Psoas muscle (tissue), 8 donors: Measurements from ENCODE around the gene DHRS3. TPM values are rescaled to one million over a fixed set of nuclear protein-coding genes. Genes with fewer than 3 reads are reported as not detected.
A peak's percentile ranks its signal among the peaks of the same experiment; 100 is the strongest.

Experiments used
- ATAC-seq, 4 donors: fragments of 200-7000 bp; cut with Tn5 transposase; one replicate each; pipeline ENCODE4 v1.9.1; 2020; ENCODE audit warnings: moderate library complexity in 3 of 4, mild to moderate bottlenecking in 2 of 4
- DNase-seq, 2 donors: peaks; one replicate each; pipeline ENCODE4 v3.0.0-alpha.2; 2020
- H3K27ac ChIP-seq: fragments of 200-600 bp; one replicate; pipeline ENCODE4 v1.8.0; 2022
- H3K27me3 ChIP-seq, 3 donors: fragments of 200-600 bp in 1 of 3; one replicate each; pipeline versions ENCODE4 v1.6.1 to v1.8.0; 2013 to 2022; ENCODE audit warnings: low read length in 2 of 3, mild to moderate bottlenecking in 2 of 3, moderate library complexity in 1 of 3; ENCODE audit not compliant: insufficient read depth in 3 of 3
- H3K36me3 ChIP-seq, 2 donors: fragments of 200-600 bp in 1 of 2; one replicate each; pipeline versions ENCODE4 v1.6.1 to v1.8.0; 2013 to 2022; ENCODE audit warnings: low read depth in 1 of 2, mild to moderate bottlenecking in 1 of 2, moderate library complexity in 1 of 2; ENCODE audit not compliant: insufficient read depth in 1 of 2
- H3K4me1 ChIP-seq: fragments of 200-600 bp; one replicate; pipeline ENCODE4 v1.8.0; 2022
- H3K4me3 ChIP-seq: fragments of 200-600 bp; one replicate; pipeline ENCODE4 v1.8.0; 2022; ENCODE audit warnings: mild to moderate bottlenecking
- H3K9me3 ChIP-seq: fragments of 200-600 bp; one replicate; pipeline ENCODE4 v1.8.0; 2022
- CTCF ChIP-seq: fragments of 200-600 bp; IDR thresholded peaks from one replicate; pipeline ENCODE4 v1.8.0; 2022; ENCODE audit warnings: antibody characterized with exemption
- WGBS, 3 donors: extraction: QIAGEN DNeasy Blood & Tissue Kit; methylation state at CpG; one replicate each; pipeline versions ENCODE4 v1.1.6 to v1.1.7; 2013; 5-methylcytosine and 5-hydroxymethylcytosine counted together
- intact Hi-C, 2 donors: fragments of 100-400 bp; cut with DNase I; formaldehyde crosslinking; loops; one replicate each; pipeline versions ENCODE4 v1.11.0 to v1.14.2; 2022
- polyA plus RNA-seq, 3 donors: library from polyadenylated mRNA; stranded (reverse); fragments of 200-250 nt; gene quantifications; one replicate each; pipeline ENCODE4 v1.2.3, GENCODE V29; 2013
- total RNA-seq, 4 donors: library from RNA; stranded (reverse); fragmentation: NEBNext Ultra II Directional in 2 of 4; extraction: Animal tissue kit (Norgen Biotek cat#: 25700) in 2 of 4; gene quantifications; one replicate each; pipeline versions ENCODE4 v1.2.1 to v1.2.4, GENCODE V29; 2021 to 2023
- donor health status: healthy with polysubstance abuse.
- donor health status: DM: no; HTN: no; CAD: no; lungs with moderate emphysema.
- donor health status: Bipolar disorder and iron deficiency.
- donor health status: healthy.
- donor health status: DM: yes; HTN: yes; CAD: no.
- donor health status: DM: no; HTN: no; CAD: no.
- donor health status: DM: no; HTN: no; CAD: no.
- donor health status: DM: yes; HTN: yes; CAD: no.

The DHRS3 gene
- total and polyA plus RNA-seq, 7 donors = 21.7 to 78.7 (median 41.2) TPM

GRCh38 chr1:12615865-12616708 is 1.9 kb downstream of the DHRS3 start:
- TF ChIP-seq CTCF = no peak
- ATAC-seq (peak; percentile 68 to 73 (median 69)), DNase-seq (peak; percentile 81 to 91)
- intact Hi-C loops = loop anchor here (2.0 to 5.0 kb wide), 3 partner anchors 21 to 209 kb away; no protein-coding TSS in a partner anchor
- Histone ChIP-seq H3K27ac (peak overlapping the region; percentile 96), H3K9me3 (no peaks in the 10 kb centered on the region), H3K4me1 (peaks cover 22% of the 10 kb centered on the region), H3K4me3 (peak overlapping the region; percentile 85), H3K27me3 (no peaks in the 10 kb centered on the region), H3K36me3 (peaks cover 0 to 18% of the 10 kb centered on the region in 2 donors)
- WGBS, 3 donors = 0 to 6% (median 5%) methylated on average over 17 of the region's 17 CpGs

DNA sequence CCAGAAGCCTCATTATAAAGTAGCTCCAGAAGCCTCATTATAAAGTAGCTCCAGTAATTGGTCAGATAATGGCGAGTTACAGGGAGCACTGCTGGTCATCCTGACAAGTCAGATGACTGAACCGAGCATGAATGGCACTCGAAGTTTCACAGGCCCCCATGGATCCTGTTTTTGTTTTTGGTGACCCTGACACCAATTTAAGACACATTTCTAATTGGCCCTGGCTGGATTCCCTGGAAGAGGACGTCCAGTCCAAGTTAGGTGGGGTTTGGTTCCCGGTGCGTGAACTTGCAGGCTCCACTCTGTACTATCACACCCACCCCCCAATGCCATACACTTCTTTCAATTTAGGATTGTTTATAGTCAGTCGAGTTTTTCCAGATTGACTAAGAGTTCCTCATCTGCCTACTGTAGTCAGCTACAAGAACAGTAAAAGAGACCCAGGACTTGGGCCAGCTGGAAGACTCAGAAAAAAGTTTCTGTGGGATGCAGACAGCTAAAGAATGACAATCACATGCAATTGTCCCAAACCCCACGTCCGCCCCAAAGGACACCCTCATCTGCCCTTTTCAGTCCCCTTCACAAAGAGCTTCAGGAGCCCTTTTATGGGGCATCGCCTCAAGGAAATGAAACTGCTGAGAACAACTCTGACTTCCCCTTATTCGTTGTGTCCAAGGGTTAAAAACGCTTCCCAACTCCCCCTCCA is 2.7 kb downstream of the DHRS3 start:
- no peaks in the 10 kb centered on the region for H3K27me3 ChIP-seq
- peak overlapping the region; percentile 85 for H3K4me3 ChIP-seq
- no peak for DNase-seq
- ATAC-seq = no peak
- H3K36me3 ChIP-seq = peaks cover 0 to 26% of the 10 kb centered on the region in 2 donors
- no peaks in the 10 kb centered on the region for H3K9me3 ChIP-seq
- peak overlapping the region; percentile 96 for H3K27ac ChIP-seq
- 12 to 27% (median 16%) methylated on average over 12 of the region's 12 CpGs for WGBS, 3 donors
- no peak for TF ChIP-seq CTCF
- intact Hi-C loops = loop anchor here (5.0 kb wide), 2 partner anchors 73 to 208 kb away; no protein-coding TSS in a partner anchor
- peaks cover 22% of the 10 kb centered on the region for H3K4me1 ChIP-seq

DNA sequence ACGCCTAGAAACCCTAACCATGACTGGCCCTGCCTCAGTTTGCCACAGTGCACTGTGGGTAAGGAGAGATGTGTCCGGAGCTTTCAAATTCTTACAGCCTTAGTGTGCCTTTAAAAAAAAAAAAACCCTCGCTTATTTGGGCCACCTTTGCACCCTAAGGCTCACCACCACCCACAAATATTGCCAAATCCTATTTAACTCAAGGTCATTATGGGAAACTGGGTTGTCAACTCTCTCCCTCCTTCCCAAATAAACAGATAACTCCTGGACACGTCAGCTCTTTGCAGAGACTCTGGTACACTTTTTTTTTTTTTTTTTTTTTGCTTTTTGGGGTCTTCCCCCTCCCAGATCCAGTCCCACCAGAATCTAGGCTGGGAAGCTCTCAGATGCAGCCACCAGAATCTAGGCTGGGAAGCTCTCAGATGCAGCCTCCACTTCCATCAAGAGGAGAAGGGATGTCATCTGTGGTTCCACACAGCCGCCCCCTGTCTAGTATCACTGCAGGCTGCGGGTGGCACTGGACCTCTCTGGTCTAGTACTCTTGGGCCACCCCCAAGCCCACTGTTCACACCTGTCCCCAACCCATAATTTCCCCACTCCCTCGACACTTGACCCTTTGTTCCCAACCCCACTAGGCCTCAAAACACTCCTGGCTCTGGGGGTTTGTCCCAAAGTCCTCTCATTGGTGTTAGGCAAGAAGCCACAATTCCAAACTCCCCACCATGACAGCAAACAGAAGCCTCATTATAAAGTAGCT is 3.4 kb downstream of the DHRS3 start:
- Histone ChIP-seq H3K36me3 (peaks cover 0 to 33% of the 10 kb centered on the region in 2 donors), H3K9me3 (no peaks in the 10 kb centered on the region), H3K27me3 (no peaks in the 10 kb centered on the region), H3K4me1 (peaks cover 14% of the 10 kb centered on the region), H3K4me3 (peak overlapping the region; percentile 85), H3K27ac (peak overlapping the region; percentile 96)
- intact Hi-C loops = loop anchor here (5.0 kb wide), 3 partner anchors 72 to 1397 kb away; no protein-coding TSS in a partner anchor
- DNase-seq (peak in 1 of 2 donors; percentile 38), ATAC-seq (no peak)
- no peak for TF ChIP-seq CTCF
- 80 to 93% (median 86%) methylated on average over 7 of the region's 7 CpGs for WGBS, 3 donors

GRCh38 chr1:12613180-12613579 is 4.8 kb downstream of the DHRS3 start:
- H3K27me3 ChIP-seq = no peaks in the 10 kb centered on the region
- no peak for TF ChIP-seq CTCF
- intact Hi-C loops = loop anchor here in 1 of 2 donors (5.0 kb wide), 1 partner anchor 1396 kb away; no protein-coding TSS in a partner anchor
- 89 to 91% (median 90%) methylated on average over 4 of the region's 4 CpGs for WGBS, 3 donors
- no peaks in the 10 kb centered on the region for H3K9me3 ChIP-seq
- H3K4me1 ChIP-seq = peaks cover 19% of the 10 kb centered on the region
- H3K4me3 ChIP-seq = no peak overlapping the region
- H3K36me3 ChIP-seq = peaks cover 0 to 33% of the 10 kb centered on the region in 2 donors
- peak overlapping the region; percentile 25 for H3K27ac ChIP-seq
- no peak for ATAC-seq
- peak in 1 of 2 donors; percentile 22 for DNase-seq
